K562 (cell line): ENCODE data around the gene SHC1. TPM values are rescaled to one million over a fixed set of nuclear protein-coding genes. Genes with fewer than 3 reads are reported as not detected.

Source experiments
- FOXA3 ChIP-seq, 2 experiments: fragments of 450-650 bp in 1 of 2; sonication (generic) in 1 of 2; formaldehyde crosslinking; IDR thresholded peaks in 1 of 2; conservative IDR thresholded peaks in 1 of 2; 2 replicates each; pipeline versions ENCODE4 v1.4.0 to v1.8.0; 2020 to 2022; ENCODE audit warnings: mild to moderate bottlenecking in 2 of 2, missing genetic modification reagents in 1 of 2
- HNRNPUL1 ChIP-seq: fragments of 200-400 bp; formaldehyde crosslinking; IDR thresholded peaks from 2 replicates; pipeline ENCODE4 v1.6.1; 2017; ENCODE audit warnings: low read length
- KLF1 ChIP-seq: fragments of 450-650 bp; IDR thresholded peaks from 2 replicates; pipeline ENCODE4 v1.6.1; 2016; ENCODE audit warnings: missing genetic modification characterization, missing compliant biosample characterization
- NFIX ChIP-seq: fragments of 250-450 bp; sonication (Bioruptor Pico); IDR thresholded peaks from 2 replicates; pipeline ENCODE4 v1.4.0; 2020; ENCODE audit warnings: low read depth, mild to moderate bottlenecking, moderate library complexity
- PHF8 ChIP-seq: fragments of 200-600 bp; sonication (generic); IDR thresholded peaks from 2 replicates; pipeline ENCODE4 v1.6.1; 2012; ENCODE audit warnings: mixed run types, mild to moderate bottlenecking, inconsistent platforms, low read length, moderate library complexity, borderline replicate concordance
- POLR2B ChIP-seq: fragments of 450-650 bp; IDR thresholded peaks from 2 replicates; pipeline ENCODE4 v1.6.1; 2018; ENCODE audit warnings: low read depth; ENCODE audit not compliant: partially characterized antibody
- RAD21 ChIP-seq, 2 experiments: fragments of 250-450 bp in 1 of 2; fragments of 450-650 bp in 1 of 2; sonication (Bioruptor Pico) in 1 of 2; formaldehyde crosslinking in 1 of 2; IDR thresholded peaks in 1 of 2; conservative IDR thresholded peaks in 1 of 2; 2 replicates each; pipeline versions ENCODE4 v1.4.0 to v1.8.0; 2020 to 2022; ENCODE audit warnings: mild to moderate bottlenecking in 2 of 2, moderate library complexity in 1 of 2
- SMARCB1 ChIP-seq: IDR thresholded peaks from 2 replicates; pipeline ENCODE4 v1.6.1; 2011; ENCODE audit warnings: improper control_type of control experiment, low read depth; ENCODE audit not compliant: insufficient read length
- TFAM ChIP-seq: fragments of 250-450 bp; sonication (Bioruptor Pico); conservative IDR thresholded peaks from 2 replicates; pipeline ENCODE4 v1.5.0; 2021; ENCODE audit warnings: mild to moderate bottlenecking, moderate library complexity
- ZBTB2 ChIP-seq: fragments of 450-650 bp; IDR thresholded peaks from 2 replicates; pipeline ENCODE4 v1.6.1; 2016; ENCODE audit warnings: antibody characterized with exemption
- ZBTB40 ChIP-seq, 2 experiments: fragments of 450-650 bp in 1 of 2; sonication (generic) in 1 of 2; formaldehyde crosslinking in 1 of 2; IDR thresholded peaks; 2 replicates each; pipeline versions ENCODE4 v1.7.1 to v1.9.0; 2016 to 2022; ENCODE audit warnings: inconsistent platforms in 1 of 2, mild to moderate bottlenecking in 1 of 2, missing genetic modification reagents in 1 of 2
- ZNF124 ChIP-seq: sonication (generic); formaldehyde crosslinking; IDR thresholded peaks from 2 replicates; pipeline ENCODE4 v1.8.1; 2022; ENCODE audit warnings: missing genetic modification reagents
- ZNF280A ChIP-seq: fragments of 450-650 bp; IDR thresholded peaks from 2 replicates; pipeline ENCODE4 v1.6.1; 2018; ENCODE audit warnings: mild to moderate bottlenecking, low read depth; ENCODE audit not compliant: partially characterized antibody
- ZNF408 ChIP-seq: fragments of 250-450 bp; sonication (Bioruptor Pico); IDR thresholded peaks from 2 replicates; pipeline ENCODE4 v1.4.0; 2020; ENCODE audit warnings: low read depth, mild to moderate bottlenecking, moderate library complexity
- polyA plus RNA-seq, 8 experiments: library from polyadenylated mRNA; depleted of rRNA in 4 of 8; stranded (reverse) in 5 of 8; unstranded in 3 of 8; fragments of >200 nt; fragmentation: Nextera tagmentation in 2 of 8; fragmentation: Illumina TruSeq in 1 of 8; extraction: Ambion mirVana in 2 of 8; extraction: Trizol in 1 of 8; gene quantifications; 2 replicates each; pipeline versions ENCODE4 v1.2.1 to v1.2.3, GENCODE V29; 2011 to 2014; ENCODE audit warnings: inconsistent platforms in 1 of 8, missing spikeins in 1 of 8
- total RNA-seq, 7 experiments: library from RNA; depleted of rRNA in 6 of 7; stranded (reverse); fragments of >200 nt in 6 of 7; fragmentation: Illumina TruSeq in 2 of 7; extraction: Trizol in 2 of 7; gene quantifications; 2 replicates each; pipeline versions ENCODE4 v1.2.1 to v1.2.3, GENCODE V29; 2011 to 2021; ENCODE audit warnings: low replicate concordance in 1 of 7

The SHC1 gene
- total and polyA plus RNA-seq, 9 of the 15 experiments (the other 6 are each of a cell fraction or from before 2014, with no cell fraction given): 4.1 to 113 (median 51.9) TPM

GRCh38 chr1:154974808-154975408, 4.4 kb upstream of the SHC1 start (continued):
- TF ChIP-seq ZNF280A (no peak), NFIX (no peak), ZNF124 (no peak), ZBTB2 (peak; percentile 100), KLF1 (tag) (0 out of 2 replicates have a peak, but pooled peaks have one; percentile 42), POLR2B (peak; percentile 97), FOXA3 (CRISPR knock-in tag; conservative IDR thresholded peaks at IDR 0.05 in 1 of 2, IDR thresholded peaks at IDR 0.05 in 1 of 2) (no peak), RAD21 (CRISPR knock-in tag; conservative IDR thresholded peaks at IDR 0.05 in 1 of 2, IDR thresholded peaks at IDR 0.05 in 1 of 2) (0 out of 4 replicates have a peak, but pooled peaks of 1 of the 2 experiments have one; percentile 7), SMARCB1 (no peak), HNRNPUL1 (no peak), PHF8 (peak; percentile 37; the same call in 1 of the 2 replicates), TFAM (CRISPR knock-in tag) (no peak), ZNF408 (no peak), ZBTB40 (IDR thresholded peaks at IDR 0.05) (no peak), ZBTB40 (CRISPR knock-in tag; IDR thresholded peaks at IDR 0.05) (peak; percentile 22; the same call in 1 of the 2 replicates)
